ENCODE results near the gene ARSB.

- TF ChIP-seq CTCF (IDR thresholded peaks at IDR 0.05; ENCODE audit: insufficient read depth, low read depth, low read length) (no peak), EZH2 (IDR thresholded peaks at IDR 0.05; ENCODE audit: insufficient read depth, low read length) (no peak)
Measured at GRCh38 chr5:78779771-78780616, 205.1 kb downstream of the ARSB start.

All from astrocyte (in vitro differentiated cells and primary cell).